Daoy (cell line): ENCODE results near the gene C20orf204. TPM values are rescaled to one million over a fixed set of nuclear protein-coding genes. Genes with fewer than 3 reads are reported as not detected.

Experiments
- DNase-seq: peaks from one replicate; pipeline ENCODE4 v3.0.0-alpha.2; 2015; ENCODE audit warnings: low read depth
- total RNA-seq: library from RNA; depleted of rRNA; stranded (reverse); fragments of >200 nt; shearing (Covaris generic); gene quantifications from 2 replicates; pipeline ENCODE4 v1.2.3, GENCODE V29; 2014

Gene C20orf204
- total RNA-seq, 1 experiment from 2014 or later, result 1.1 TPM

DNA sequence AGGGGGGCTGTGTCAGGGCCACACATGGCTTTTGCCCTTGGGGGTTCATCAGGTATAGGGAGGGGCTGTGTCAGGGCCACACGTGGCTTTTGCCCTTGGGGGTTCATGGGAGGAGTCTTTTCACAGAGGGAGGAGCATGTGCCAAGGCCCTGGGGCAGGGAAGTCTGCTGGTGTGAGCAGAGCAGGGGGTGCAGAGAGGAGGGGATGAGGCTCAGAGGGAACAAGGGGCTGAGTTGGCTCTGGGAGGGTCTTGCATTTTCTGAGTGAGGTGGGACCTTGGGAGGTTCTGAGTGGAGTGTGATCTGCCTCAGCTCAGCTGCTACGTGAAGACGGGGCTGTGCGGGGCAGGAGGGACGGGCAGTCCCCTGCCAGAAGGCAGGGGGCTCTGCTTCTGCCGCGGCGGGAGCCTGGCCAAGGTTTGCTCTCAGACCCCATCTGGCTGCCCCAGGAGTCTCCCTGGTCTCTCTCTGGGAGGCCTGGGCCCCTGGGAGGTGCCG is 19.5 kb downstream of the C20orf204 start:
- DNase-seq, result no peak

GRCh38 chr20:64055893-64056638 is 20.1 kb downstream of the C20orf204 start:
- peak; percentile 68 for DNase-seq

DNA sequence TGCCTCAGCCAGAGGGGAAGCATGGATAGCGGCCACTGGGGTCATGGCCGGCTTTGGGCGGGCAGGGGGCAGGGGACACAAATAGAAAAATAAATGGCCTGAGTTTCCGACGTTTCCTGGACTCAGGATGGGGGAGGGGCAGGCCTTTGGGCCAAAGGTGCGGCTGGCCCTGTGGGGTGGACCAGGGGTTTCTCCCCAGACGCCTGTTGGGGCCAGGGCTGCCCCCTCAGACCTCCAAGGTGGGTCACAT is 20.6 kb downstream of the C20orf204 start:
- DNase-seq, result no peak

- DNase-seq, result no peak
Measured at GRCh38 chr20:64056889-64057627, 21.1 kb downstream of the C20orf204 start.

DNA sequence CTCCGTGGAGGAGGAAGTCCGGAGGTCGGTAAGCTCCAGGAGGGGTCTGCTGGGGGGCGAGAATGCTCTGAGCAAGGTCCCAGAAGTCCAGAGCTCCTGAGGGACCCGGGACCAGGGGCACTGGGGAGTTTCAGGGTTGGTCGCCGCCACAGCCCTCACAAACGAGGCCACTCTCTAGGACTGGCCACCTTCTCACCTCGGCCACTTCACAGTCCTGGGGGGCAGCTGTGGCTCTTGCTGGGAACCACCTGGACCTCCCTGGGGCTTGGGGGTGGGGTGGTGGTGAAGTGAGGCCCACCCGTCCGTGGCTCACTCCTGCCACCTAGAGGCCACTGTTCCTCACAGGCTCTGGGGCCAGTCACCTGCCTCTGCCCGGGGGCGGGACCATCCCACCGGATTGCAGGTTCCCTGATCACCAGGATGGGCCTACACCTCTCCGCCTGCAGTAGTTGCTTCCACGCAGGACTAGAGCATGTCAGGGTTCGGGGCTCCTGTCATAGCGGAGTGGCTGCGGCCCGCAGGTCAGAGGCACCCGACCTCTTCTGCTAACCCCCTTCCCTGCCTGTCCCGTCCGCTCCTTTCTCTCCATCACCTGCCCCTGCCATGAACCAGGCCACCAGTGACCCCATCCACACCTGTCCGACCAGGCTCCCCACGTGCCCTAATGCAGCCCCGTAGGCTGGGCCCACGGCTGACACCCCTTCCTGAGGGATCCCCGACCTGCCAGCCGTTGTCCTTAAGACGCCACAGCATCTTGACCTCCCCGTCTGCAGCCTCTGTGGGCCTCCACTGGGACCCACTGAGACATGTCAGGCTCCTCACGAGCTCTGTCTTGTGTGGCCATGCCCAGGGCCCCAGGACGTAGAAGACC is 21.9 kb downstream of the C20orf204 start:
- peak; percentile 78 for DNase-seq

DNA sequence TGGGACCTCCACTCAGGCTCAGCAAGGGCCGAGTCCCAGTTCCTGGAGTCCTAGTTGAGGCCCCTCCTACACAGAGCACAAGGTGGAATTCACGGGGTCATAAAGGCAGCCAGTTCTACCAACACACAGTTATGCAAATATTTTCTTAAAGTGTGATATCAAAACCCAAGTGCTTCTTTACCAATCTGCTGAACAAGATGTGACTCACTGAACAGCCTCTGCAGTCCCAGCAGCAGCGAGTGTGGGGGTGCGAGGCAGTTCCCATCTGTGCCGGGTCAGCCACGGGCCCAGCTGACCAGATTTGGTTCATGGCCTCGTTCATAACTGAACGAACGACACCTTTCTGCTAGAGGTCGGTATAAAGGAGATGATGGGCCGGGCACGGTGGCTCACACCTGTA is 22.6 kb downstream of the C20orf204 start:
- peak; percentile 52 for DNase-seq

GRCh38 chr20:64062276-64062595 is 26.3 kb downstream of the C20orf204 start:
- DNase-seq, result no peak

- DNase-seq, result peak; percentile 97
Measured at GRCh38 chr20:64062596-64063388, 26.8 kb downstream of the C20orf204 start, which contains the start of gene TCEA2. TSS of gene TCEA2 (plus strand) at chr20:64063198. CDS start at chr20:64063313, 115 bp downstream.

GRCh38 chr20:64063389-64064144 is 27.6 kb downstream of the C20orf204 start:
- DNase-seq, result peak; percentile 34

DNA sequence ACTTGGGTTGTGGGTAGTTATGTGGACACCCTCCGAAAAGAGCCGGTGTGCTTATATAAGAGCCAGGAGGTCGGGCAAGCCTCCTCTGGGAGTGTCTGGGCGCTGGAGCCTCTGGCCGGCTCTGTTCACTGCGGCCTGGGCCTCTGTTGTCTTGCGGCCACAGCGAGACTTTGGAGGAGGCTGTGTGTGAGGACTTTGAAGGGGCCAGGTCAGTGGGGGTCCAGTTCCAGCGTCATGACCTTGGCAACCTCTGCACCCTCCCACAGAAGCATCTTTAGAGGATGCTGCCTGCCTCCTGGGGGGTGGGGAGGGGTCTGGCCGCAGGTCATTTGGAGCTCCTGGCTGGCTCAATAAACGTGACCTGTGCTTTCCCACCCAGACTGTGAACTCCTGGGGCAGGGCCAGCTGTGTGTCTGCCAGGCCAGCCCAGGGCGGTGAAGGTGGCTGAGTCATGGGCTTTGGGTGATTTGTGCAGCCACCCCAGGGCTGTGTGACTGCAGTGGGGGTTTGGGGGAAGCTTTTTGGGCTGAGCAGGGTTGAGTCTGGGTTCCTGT is 28.2 kb downstream of the C20orf204 start:
- peak; percentile 75 for DNase-seq

DNA sequence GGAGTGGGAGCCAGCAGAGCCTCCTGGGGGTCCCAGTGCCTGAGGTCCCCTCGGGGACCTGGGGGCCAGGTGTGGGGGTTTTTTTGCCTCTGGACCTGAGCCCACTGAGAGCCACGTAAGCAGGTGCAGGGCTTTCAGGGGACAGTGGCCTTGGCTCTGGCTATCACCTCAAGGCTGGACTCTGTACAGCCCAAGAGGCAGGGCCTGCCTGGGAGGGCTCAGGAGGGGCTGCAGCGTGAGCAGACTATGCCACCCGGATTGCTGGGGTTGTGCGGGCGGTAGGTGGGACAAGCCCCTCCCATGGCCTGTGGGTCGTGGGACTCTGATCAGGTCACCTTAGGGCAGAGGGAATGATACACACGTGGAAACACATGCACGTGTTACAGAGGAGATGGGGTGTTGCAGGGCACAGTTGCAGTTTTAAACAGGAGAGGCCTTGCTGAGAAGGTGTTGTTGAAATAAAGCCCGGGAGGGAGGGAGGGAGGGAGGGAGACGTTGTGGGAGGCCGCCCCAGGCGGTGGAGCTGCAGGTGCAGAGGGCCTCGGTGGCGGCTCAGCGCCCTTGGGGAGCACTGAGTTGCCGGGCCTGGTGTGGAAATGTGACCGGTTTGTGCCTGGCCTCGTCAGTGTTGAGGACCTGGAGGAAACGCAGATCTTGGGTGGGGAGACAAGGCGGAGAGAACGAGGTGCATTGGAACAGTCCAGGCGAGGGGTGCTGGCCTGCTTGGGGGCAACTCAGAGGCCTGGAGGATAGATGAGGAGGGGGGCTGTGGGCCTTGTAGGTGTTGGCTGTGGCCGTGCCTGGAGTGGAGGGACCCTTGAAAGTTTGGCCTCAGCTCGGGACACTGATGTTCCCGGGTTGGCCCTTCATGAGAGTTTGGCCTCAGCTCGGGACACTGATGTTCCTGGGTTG is 29.3 kb downstream of the C20orf204 start:
- DNase-seq, result no peak

DNA sequence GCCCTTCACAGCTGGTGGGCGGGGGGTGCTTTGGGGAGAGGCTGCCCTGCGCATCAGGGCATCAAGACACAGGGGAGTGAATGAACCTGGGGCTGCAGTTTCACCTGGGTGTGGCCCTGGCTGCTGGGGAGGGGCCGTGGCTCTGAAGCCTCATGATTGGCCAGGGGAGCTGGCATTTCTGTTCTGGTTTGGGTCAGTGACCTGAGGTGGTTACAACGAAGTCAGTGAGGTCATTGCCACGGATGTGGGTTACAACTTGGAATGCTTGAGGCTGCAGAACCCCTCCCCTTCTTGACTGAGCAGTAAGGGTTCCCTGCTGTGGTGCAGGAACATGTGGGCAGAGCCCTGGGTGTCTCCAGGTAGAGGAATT is 30.0 kb downstream of the C20orf204 start:
- peak; percentile 82 for DNase-seq

- DNase-seq, result no peak
Measured at GRCh38 chr20:64067005-64067632, 31.1 kb downstream of the C20orf204 start.

- DNase-seq, result no peak
Measured at GRCh38 chr20:64067733-64068307, 31.8 kb downstream of the C20orf204 start.

DNA sequence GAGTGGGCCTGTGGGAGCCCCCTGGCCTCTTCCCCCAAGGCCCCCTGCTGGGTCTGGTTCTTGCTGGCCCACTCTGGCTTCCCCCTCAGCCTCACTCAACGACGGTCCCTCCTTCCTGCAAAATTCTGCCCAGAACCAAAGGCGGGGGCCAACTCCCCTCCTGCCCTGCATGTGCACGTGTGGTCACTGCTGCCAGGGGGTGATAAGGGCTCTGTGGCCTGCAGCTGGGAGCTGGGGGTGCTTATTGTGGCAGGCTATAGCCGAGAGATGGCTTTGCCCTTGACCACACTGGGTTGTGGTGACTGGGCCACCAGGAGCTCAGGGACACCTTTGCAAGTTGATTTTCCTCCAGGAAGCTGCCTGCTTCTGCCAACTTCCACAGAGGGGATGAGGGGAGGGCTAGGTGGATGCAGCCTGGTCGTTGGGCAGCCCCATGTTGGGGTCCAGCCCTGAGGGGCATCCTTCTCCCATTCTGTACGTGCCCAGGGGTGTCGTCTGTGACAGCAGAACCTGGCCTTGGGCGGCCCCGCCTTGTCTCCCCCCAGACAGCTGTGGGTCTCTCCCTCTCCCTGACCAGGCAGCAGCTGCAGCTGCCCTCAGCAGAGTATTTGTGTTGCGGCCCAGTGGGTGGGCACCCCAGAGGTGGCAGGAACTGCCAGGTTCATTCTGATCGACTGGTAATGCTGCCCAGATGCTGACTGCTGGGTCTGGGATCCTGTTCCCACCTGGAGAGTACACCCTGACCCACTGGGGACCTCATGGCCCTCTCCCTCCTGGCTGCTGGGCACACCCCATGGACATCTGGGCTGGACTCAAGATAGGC is 32.6 kb downstream of the C20orf204 start:
- no peak for DNase-seq

- no peak for DNase-seq
Measured at GRCh38 chr20:64069209-64069613, 33.2 kb downstream of the C20orf204 start.

DNA sequence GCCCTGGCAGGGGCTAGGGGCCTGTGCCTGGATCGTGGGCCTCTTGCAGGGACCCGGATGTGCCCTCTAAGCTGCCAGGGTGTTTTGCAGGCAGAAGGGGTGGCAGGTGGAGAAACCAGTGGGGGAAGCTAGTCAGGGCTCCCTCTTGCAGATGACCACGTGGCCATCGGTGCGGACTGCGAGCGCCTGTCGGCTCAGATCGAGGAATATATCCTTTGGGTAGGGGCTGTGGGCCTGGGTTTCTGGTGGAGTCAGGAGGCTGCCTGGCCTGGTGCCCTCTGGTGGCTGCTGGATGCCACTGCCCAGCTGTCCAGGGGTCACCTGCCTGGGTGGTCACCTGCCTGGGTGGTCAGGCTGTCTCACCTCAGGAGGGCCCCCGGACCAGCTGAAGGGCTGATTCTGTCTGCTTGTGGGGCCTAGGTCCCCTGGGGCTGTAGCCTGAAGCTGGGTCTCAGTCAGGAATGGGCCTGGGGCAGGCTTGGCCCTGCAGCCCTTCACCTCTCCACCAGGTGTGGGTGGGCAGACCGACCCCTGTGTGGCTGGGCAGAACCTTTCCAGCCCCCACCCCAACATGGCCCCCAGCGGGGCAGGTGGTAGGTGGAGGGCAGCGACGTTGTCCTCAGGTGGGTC is 33.7 kb downstream of the C20orf204 start:
- no peak for DNase-seq
